ENCODE measurements around the gene RBM42.

- TF ChIP-seq EP300 (IDR thresholded peaks at IDR 0.05): no peak
- TF ChIP-seq POLR2A (IDR thresholded peaks at IDR 0.05): no peak
These were observed 38.0 kb upstream of the RBM42 start for GRCh38 chr19:35590875-35591274.

All from suprapubic skin (tissue), 2 donors.